Fibroblast of the aortic adventitia (primary cell): Measurements from ENCODE around the gene SENP3. TPM values are rescaled to one million over a fixed set of nuclear protein-coding genes. Genes with fewer than 3 reads are reported as not detected.
"Not testable (repeated sequence)": the region's sequence is repeated elsewhere in the genome, so short reads cannot be mapped to it uniquely, and the experiment has no call there.

Experiments used
- DNase-seq: peaks from one replicate; pipeline ENCODE4 v3.0.0-alpha.2; 2010; ENCODE audit warnings: low read depth
- H3K4me3 ChIP-seq: 2 replicates; pipeline ENCODE4 v1.5.1; 2011; ENCODE audit warnings: low read depth, mild to moderate bottlenecking, control low read depth, low read length, moderate library complexity
- CTCF ChIP-seq: IDR thresholded peaks from 2 replicates; pipeline ENCODE4 v1.5.1; 2011; ENCODE audit warnings: mild to moderate bottlenecking, low read length, control low read depth, inconsistent platforms; ENCODE audit not compliant: insufficient read depth
- total RNA-seq: library from RNA; depleted of rRNA; stranded (reverse); fragments of >200 nt; gene quantifications from 2 replicates; pipeline ENCODE4 v1.2.3, GENCODE V29; 2012; ENCODE audit warnings: low replicate concordance

Gene SENP3
- total RNA-seq, 1 donor, result 60.4 TPM

GRCh38 chr17:7593296-7593695, 31.6 kb downstream of the SENP3 start:
- no peak for TF ChIP-seq CTCF
- no peak overlapping the region for H3K4me3 ChIP-seq
- DNase-seq, result no peak

GRCh38 chr17:7597561-7597960, 35.8 kb downstream of the SENP3 start:
- not testable (repeated sequence) for DNase-seq, H3K4me3 ChIP-seq

- no peak for TF ChIP-seq CTCF
- no peak overlapping the region for H3K4me3 ChIP-seq
- DNase-seq, result no peak
Measured at GRCh38 chr17:7606280-7606679, 44.6 kb downstream of the SENP3 start.

GRCh38 chr17:7610641-7611040, 48.9 kb downstream of the SENP3 start:
- no peak for TF ChIP-seq CTCF
- no peak for DNase-seq
- no peak overlapping the region for H3K4me3 ChIP-seq

GRCh38 chr17:7611635-7612293, 50.0 kb downstream of the SENP3 start:
- H3K4me3 ChIP-seq, result peak overlapping the region; percentile 20
- peak; percentile 21 for DNase-seq
- TF ChIP-seq CTCF, result no peak

GRCh38 chr17:7612294-7612640, 50.5 kb downstream of the SENP3 start:
- TF ChIP-seq CTCF, result no peak
- H3K4me3 ChIP-seq, result peak overlapping the region; percentile 20
- peak; percentile 45 for DNase-seq

- no peak for TF ChIP-seq CTCF
- H3K4me3 ChIP-seq, result peak overlapping the region; percentile 75
- peak; percentile 43 for DNase-seq
Measured at GRCh38 chr17:7613769-7614424, 52.2 kb downstream of the SENP3 start.
